HG03432 (cell line): ENCODE results near the gene FAM193B.

Experiments used
- ATAC-seq: cut with Tn5 transposase; IDR thresholded peaks from one replicate; pipeline ENCODE4 v1.9.1; 2021; ENCODE audit warnings: mild to moderate bottlenecking, moderate library complexity; ENCODE audit not compliant: unreplicated experiment

FAM193B gene

GRCh38 chr5:177554474-177555111 lies at the start of gene FAM193B:
Gene FAM193B, minus strand, starts transcription at chr5:177554563. Its CDS starts 105 bp downstream, at chr5:177554458.
- peak; percentile 92 for ATAC-seq

- no peak for ATAC-seq
These were observed 49.8 kb upstream of the FAM193B start for GRCh38 chr5:177604116-177604521.

- ATAC-seq: no peak
These were observed 49.3 kb upstream of the FAM193B start for GRCh38 chr5:177603631-177604030.

- ATAC-seq: no peak
These were observed 48.1 kb upstream of the FAM193B start for GRCh38 chr5:177602458-177602830.

GRCh38 chr5:177601577-177602457 lies 47.5 kb upstream of the FAM193B start:
- ATAC-seq: no peak

GRCh38 chr5:177601126-177601525 lies 46.8 kb upstream of the FAM193B start:
- ATAC-seq: no peak

- no peak for ATAC-seq
These were observed 46.2 kb upstream of the FAM193B start for GRCh38 chr5:177600508-177601018.

GRCh38 chr5:177599731-177600507 lies 45.6 kb upstream of the FAM193B start, which contains the start of gene B4GALT7:
Gene B4GALT7, plus strand, starts transcription at chr5:177600132. Its CDS starts 79 bp downstream, at chr5:177600211.
- peak; percentile 93 for ATAC-seq

- ATAC-seq: no peak
These were observed 44.1 kb upstream of the FAM193B start for GRCh38 chr5:177598477-177598876.

- no peak for ATAC-seq
These were observed 42.4 kb upstream of the FAM193B start for GRCh38 chr5:177596775-177597238.

GRCh38 chr5:177595991-177596774 lies 41.8 kb upstream of the FAM193B start:
- no peak for ATAC-seq

- ATAC-seq: no peak
These were observed 40.7 kb upstream of the FAM193B start for GRCh38 chr5:177595026-177595585.

- ATAC-seq: no peak
These were observed 39.7 kb upstream of the FAM193B start for GRCh38 chr5:177594071-177594470.

GRCh38 chr5:177593511-177593910 lies 39.1 kb upstream of the FAM193B start:
- ATAC-seq: no peak

- no peak for ATAC-seq
These were observed 38.5 kb upstream of the FAM193B start for GRCh38 chr5:177592905-177593304.

- peak; percentile 96 for ATAC-seq
These were observed 37.9 kb upstream of the FAM193B start, which contains the start of gene TMED9 for GRCh38 chr5:177592010-177592834. Gene TMED9, plus strand, starts transcription at chr5:177592203. Its CDS starts 12 bp downstream, at chr5:177592215.

GRCh38 chr5:177591690-177592009 lies 37.3 kb upstream of the FAM193B start:
- ATAC-seq: no peak

- no peak for ATAC-seq
These were observed 36.0 kb upstream of the FAM193B start for GRCh38 chr5:177590406-177590805.

GRCh38 chr5:177588413-177588909 lies 34.1 kb upstream of the FAM193B start:
- no peak for ATAC-seq
